HL-60/S4 (cell line): Measurements from ENCODE around the gene C10orf71.

ENCODE experiments used
- in situ Hi-C: fragments of 300-500 bp; cut with MboI; formaldehyde crosslinking; loops from 2 replicates; pipeline ENCODE4 v1.14.3; 2022; ENCODE audit warnings: low sequenced_read_pairs

C10orf71 gene

GRCh38 chr10:49293208-49293603, 5.8 kb upstream of the C10orf71 start:
- in situ Hi-C loops = no loop called here

- in situ Hi-C loops = no loop called here
These were observed 4.2 kb upstream of the C10orf71 start for GRCh38 chr10:49294731-49295130.

- in situ Hi-C loops = no loop called here
These were observed 3.7 kb upstream of the C10orf71 start for GRCh38 chr10:49295297-49295696.

GRCh38 chr10:49296382-49296781, 2.6 kb upstream of the C10orf71 start:
- in situ Hi-C loops = no loop called here

- in situ Hi-C loops = no loop called here
These were observed 2.1 kb upstream of the C10orf71 start for GRCh38 chr10:49296836-49297235.

- in situ Hi-C loops = no loop called here
These were observed 926 bp upstream of the C10orf71 start for GRCh38 chr10:49297818-49298670.

GRCh38 chr10:49298671-49298982, 343 bp upstream of the C10orf71 start:
- in situ Hi-C loops = no loop called here

GRCh38 chr10:49299816-49300139, 808 bp downstream of the C10orf71 start:
- in situ Hi-C loops = no loop called here

GRCh38 chr10:49300140-49300974, 1.4 kb downstream of the C10orf71 start:
- in situ Hi-C loops = no loop called here

- in situ Hi-C loops = no loop called here
These were observed 2.3 kb downstream of the C10orf71 start for GRCh38 chr10:49301302-49301701.

GRCh38 chr10:49302088-49302487, 3.1 kb downstream of the C10orf71 start:
- in situ Hi-C loops = no loop called here

GRCh38 chr10:49303711-49304110, 4.7 kb downstream of the C10orf71 start:
- in situ Hi-C loops = no loop called here

GRCh38 chr10:49304137-49304536, 5.2 kb downstream of the C10orf71 start:
- in situ Hi-C loops = no loop called here

- in situ Hi-C loops = no loop called here
These were observed 9.0 kb downstream of the C10orf71 start for GRCh38 chr10:49307921-49308320.

- in situ Hi-C loops = no loop called here
These were observed 9.9 kb downstream of the C10orf71 start for GRCh38 chr10:49308881-49309280.

- in situ Hi-C loops = no loop called here
These were observed 10.9 kb downstream of the C10orf71 start for GRCh38 chr10:49309691-49310411.

- in situ Hi-C loops = no loop called here
These were observed 11.5 kb downstream of the C10orf71 start for GRCh38 chr10:49310460-49310859.

- in situ Hi-C loops = no loop called here
These were observed 12.1 kb downstream of the C10orf71 start for GRCh38 chr10:49310901-49311554.

- in situ Hi-C loops = no loop called here
These were observed 12.7 kb downstream of the C10orf71 start for GRCh38 chr10:49311555-49312236.

GRCh38 chr10:49312246-49312869, 13.4 kb downstream of the C10orf71 start:
- in situ Hi-C loops = no loop called here
